Mesenchymal stem cell (in vitro differentiated cells and primary cell): ENCODE results near the gene MYO10.

ENCODE experiments used
- DNase-seq: peaks from one replicate; pipeline ENCODE4 v3.0.0-alpha.2; 2013
- H2AFZ ChIP-seq: one replicate; pipeline ENCODE4 v1.6.1; 2013; ENCODE audit warnings: low read depth, mild to moderate bottlenecking, control low read depth, inconsistent platforms, low read length, moderate library complexity
- H2AK5ac ChIP-seq: 2 replicates; pipeline ENCODE4 v1.6.1; 2013; ENCODE audit warnings: low read length, moderate library complexity, mild to moderate bottlenecking, inconsistent platforms; ENCODE audit not compliant: severe bottlenecking
- H2BK120ac ChIP-seq: one replicate; pipeline ENCODE4 v1.6.1; 2013; ENCODE audit warnings: low read depth, mild to moderate bottlenecking, inconsistent platforms, low read length, moderate library complexity
- H2BK12ac ChIP-seq, 2 experiments: one replicate each; pipeline ENCODE4 v1.6.1; 2013; ENCODE audit warnings: inconsistent platforms in 2 of 2, low read length in 2 of 2, mild to moderate bottlenecking in 2 of 2, moderate library complexity in 2 of 2, control low read depth in 1 of 2
- H2BK15ac ChIP-seq: one replicate; pipeline ENCODE4 v1.6.1; 2013; ENCODE audit warnings: mild to moderate bottlenecking, low read depth, inconsistent platforms; ENCODE audit not compliant: poor library complexity, severe bottlenecking
- H2BK5ac ChIP-seq: 2 replicates; pipeline ENCODE4 v1.6.1; 2013; ENCODE audit warnings: low read depth, mild to moderate bottlenecking, low read length, control low read depth, inconsistent platforms; ENCODE audit not compliant: poor library complexity, severe bottlenecking
- H3K14ac ChIP-seq, 2 experiments: one replicate each; pipeline ENCODE4 v1.6.1; 2013; ENCODE audit warnings: inconsistent platforms in 2 of 2, low read length in 2 of 2, control low read depth in 1 of 2, mild to moderate bottlenecking in 1 of 2, moderate library complexity in 1 of 2
- H3K18ac ChIP-seq, 2 experiments: one replicate each; pipeline ENCODE4 v1.6.1; 2013; ENCODE audit warnings: inconsistent platforms in 2 of 2, low read length in 2 of 2, control low read depth in 1 of 2, low read depth in 1 of 2, mild to moderate bottlenecking in 1 of 2
- H3K23ac ChIP-seq, 2 experiments: one replicate each; pipeline ENCODE4 v1.6.1; 2013; ENCODE audit warnings: inconsistent platforms in 2 of 2, low read length in 2 of 2, mild to moderate bottlenecking in 2 of 2, moderate library complexity in 2 of 2, control low read depth in 1 of 2
- H3K27ac ChIP-seq: 2 replicates; pipeline ENCODE4 v1.5.1; 2013; ENCODE audit warnings: mild to moderate bottlenecking, moderate library complexity, low read length, control low read depth, inconsistent platforms; ENCODE audit not compliant: poor library complexity, severe bottlenecking
- H3K27me3 ChIP-seq, 2 experiments: 2 replicates each; pipeline versions ENCODE4 v1.6.1 to v1.7.0; 2013; ENCODE audit warnings: low read length in 2 of 2, mild to moderate bottlenecking in 2 of 2, moderate library complexity in 2 of 2, control low read depth in 1 of 2, inconsistent platforms in 1 of 2; ENCODE audit not compliant: control insufficient read depth in 1 of 2, insufficient read depth in 1 of 2
- H3K36me3 ChIP-seq, 2 experiments: 2 replicates each; pipeline versions ENCODE4 v1.6.1 to v1.7.0; 2013; ENCODE audit warnings: low read length in 2 of 2, control low read depth in 1 of 2, inconsistent platforms in 1 of 2, low read depth in 1 of 2, mild to moderate bottlenecking in 1 of 2; ENCODE audit not compliant: insufficient read depth in 2 of 2, control insufficient read depth in 1 of 2
- H3K4ac ChIP-seq, 2 experiments: one replicate each; pipeline ENCODE4 v1.6.1; 2013; ENCODE audit warnings: inconsistent platforms in 2 of 2, low read length in 2 of 2, mild to moderate bottlenecking in 2 of 2, moderate library complexity in 2 of 2, control low read depth in 1 of 2, low read depth in 1 of 2
- H3K4me1 ChIP-seq: 2 replicates; pipeline ENCODE4 v1.6.1; 2013; ENCODE audit warnings: low read depth, low read length, control low read depth; ENCODE audit not compliant: control insufficient read depth, insufficient read depth
- H3K4me2 ChIP-seq: 2 replicates; pipeline ENCODE4 v1.6.1; 2013; ENCODE audit warnings: low read length, mild to moderate bottlenecking, inconsistent platforms; ENCODE audit not compliant: poor library complexity, severe bottlenecking
- H3K4me3 ChIP-seq, 2 experiments: 2 replicates each; pipeline versions ENCODE4 v1.5.1 to v1.7.0; 2013; ENCODE audit warnings: low read length in 2 of 2, mild to moderate bottlenecking in 2 of 2, control low read depth in 1 of 2, low read depth in 1 of 2; ENCODE audit not compliant: insufficient read depth in 1 of 2
- H3K79me1 ChIP-seq: replicated peaks from 2 replicates; pipeline ENCODE4 v1.6.1; 2013; ENCODE audit warnings: mild to moderate bottlenecking, control low read depth, low read length, inconsistent platforms; ENCODE audit not compliant: poor library complexity, severe bottlenecking
- H3K9ac ChIP-seq: 2 replicates; pipeline ENCODE4 v1.7.0; 2013; ENCODE audit warnings: mild to moderate bottlenecking, low read length, moderate library complexity
- H3K9me3 ChIP-seq: 2 replicates; pipeline ENCODE4 v1.7.0; 2013; ENCODE audit warnings: mild to moderate bottlenecking, low read length; ENCODE audit not compliant: control insufficient read depth
- H4K8ac ChIP-seq: one replicate; pipeline ENCODE4 v1.6.1; 2013; ENCODE audit warnings: inconsistent platforms, mild to moderate bottlenecking, low read length, moderate library complexity
- H4K91ac ChIP-seq: one replicate; pipeline ENCODE4 v1.6.1; 2013; ENCODE audit warnings: mild to moderate bottlenecking, low read length, inconsistent platforms
- WGBS: methylation state at CpG from one replicate; pipeline ENCODE4 v1.1.7; 2013; ENCODE audit warnings: mixed read lengths; 5-methylcytosine and 5-hydroxymethylcytosine counted together

Gene MYO10

GRCh38 chr5:16922430-16922829 lies 13.7 kb downstream of the MYO10 start:
- Histone ChIP-seq H2BK5ac (no peak overlapping the region), H3K23ac (no peak overlapping the region), H2BK120ac (no peak overlapping the region), H3K27me3 (no peaks in the 10 kb centered on the region), H3K9ac (no peak overlapping the region), H2AK5ac (no peak overlapping the region), H2BK15ac (no peak overlapping the region), H3K4me2 (no peak overlapping the region), H4K8ac (no peak overlapping the region), H3K18ac (no peak overlapping the region), H3K4ac (no peak overlapping the region), H2AFZ (no peak overlapping the region), H3K14ac (no peak overlapping the region), H2BK12ac (no peak overlapping the region), H3K4me3 (no peak overlapping the region), H3K79me1 (peaks cover 15% of the 10 kb centered on the region), H3K9me3 (no peaks in the 10 kb centered on the region), H3K27ac (no peak overlapping the region), H3K36me3 (no peaks in the 10 kb centered on the region), H4K91ac (no peak overlapping the region), H3K4me1 (peaks cover 2% of the 10 kb centered on the region)
- DNase-seq: no peak
- 94% methylated on average over 3 of the region's 3 CpGs for whole genome bisulfite sequencing

- no peak overlapping the region for H3K4me3 ChIP-seq
- peaks cover 2% of the 10 kb centered on the region for H3K4me1 ChIP-seq
- H2BK15ac ChIP-seq: no peak overlapping the region
- no peak overlapping the region for H4K91ac ChIP-seq
- H2AFZ ChIP-seq: no peak overlapping the region
- no peak overlapping the region for H3K9ac ChIP-seq
- H3K79me1 ChIP-seq: peaks cover 15% of the 10 kb centered on the region
- H2AK5ac ChIP-seq: no peak overlapping the region
- H3K36me3 ChIP-seq: no peaks in the 10 kb centered on the region
- no peak overlapping the region for H3K14ac ChIP-seq
- no peak overlapping the region for H4K8ac ChIP-seq
- DNase-seq: no peak
- no peak overlapping the region for H3K18ac ChIP-seq
- H2BK12ac ChIP-seq: no peak overlapping the region
- H2BK120ac ChIP-seq: no peak overlapping the region
- no peak overlapping the region for H3K4me2 ChIP-seq
- H3K27me3 ChIP-seq: no peaks in the 10 kb centered on the region
- H3K4ac ChIP-seq: no peak overlapping the region
- no peaks in the 10 kb centered on the region for H3K9me3 ChIP-seq
- WGBS: 40% methylated on average over 1 of the region's 4 CpGs
- H3K23ac ChIP-seq: no peak overlapping the region
- H2BK5ac ChIP-seq: no peak overlapping the region
- H3K27ac ChIP-seq: no peak overlapping the region
Measured at GRCh38 chr5:16921211-16921610, 14.9 kb downstream of the MYO10 start.

- no peak overlapping the region for H4K8ac ChIP-seq
- H3K4me3 ChIP-seq: no peak overlapping the region
- no peak overlapping the region for H2AK5ac ChIP-seq
- H3K9me3 ChIP-seq: no peaks in the 10 kb centered on the region
- no peak overlapping the region for H3K18ac ChIP-seq
- H3K9ac ChIP-seq: no peak overlapping the region
- H2BK15ac ChIP-seq: no peak overlapping the region
- peaks cover 15% of the 10 kb centered on the region for H3K79me1 ChIP-seq
- no peaks in the 10 kb centered on the region for H3K36me3 ChIP-seq
- H2AFZ ChIP-seq: no peak overlapping the region
- no peak for DNase-seq
- H4K91ac ChIP-seq: no peak overlapping the region
- H3K4ac ChIP-seq: no peak overlapping the region
- no peak overlapping the region for H3K14ac ChIP-seq
- 89% methylated on average over 5 of the region's 8 CpGs for WGBS
- no peak overlapping the region for H2BK5ac ChIP-seq
- H3K23ac ChIP-seq: no peak overlapping the region
- H3K4me2 ChIP-seq: no peak overlapping the region
- H3K27ac ChIP-seq: no peak overlapping the region
- no peak overlapping the region for H2BK120ac ChIP-seq
- H3K4me1 ChIP-seq: peaks cover 4% of the 10 kb centered on the region
- H2BK12ac ChIP-seq: no peak overlapping the region
- H3K27me3 ChIP-seq: no peaks in the 10 kb centered on the region
Measured at GRCh38 chr5:16920109-16920816, 15.8 kb downstream of the MYO10 start.

- no peaks in the 10 kb centered on the region for H3K36me3 ChIP-seq
- H3K23ac ChIP-seq: no peak overlapping the region
- no peak overlapping the region for H3K14ac ChIP-seq
- no peak overlapping the region for H4K8ac ChIP-seq
- no peak overlapping the region for H3K4ac ChIP-seq
- no peak overlapping the region for H3K4me2 ChIP-seq
- no peak overlapping the region for H2AK5ac ChIP-seq
- no peak overlapping the region for H4K91ac ChIP-seq
- H3K4me1 ChIP-seq: peaks cover 5% of the 10 kb centered on the region
- H3K79me1 ChIP-seq: peaks cover 15% of the 10 kb centered on the region
- H2BK5ac ChIP-seq: no peak overlapping the region
- H2BK15ac ChIP-seq: no peak overlapping the region
- H3K27me3 ChIP-seq: no peaks in the 10 kb centered on the region
- H3K9me3 ChIP-seq: no peaks in the 10 kb centered on the region
- H3K27ac ChIP-seq: no peak overlapping the region
- H2BK120ac ChIP-seq: no peak overlapping the region
- H3K18ac ChIP-seq: no peak overlapping the region
- no peak overlapping the region for H3K9ac ChIP-seq
- DNase-seq: no peak
- H2BK12ac ChIP-seq: no peak overlapping the region
- H2AFZ ChIP-seq: no peak overlapping the region
- H3K4me3 ChIP-seq: no peak overlapping the region
- WGBS: 87% methylated on average over 8 of the region's 8 CpGs
Measured at GRCh38 chr5:16918891-16919671, 17.0 kb downstream of the MYO10 start.
